Ascending aorta (tissue), 2 donors: ENCODE data around the gene FOXP1. TPM values are rescaled to one million over a fixed set of nuclear protein-coding genes. Genes with fewer than 3 reads are reported as not detected.

Source experiments
- DNase-seq, 2 donors: peaks; one replicate each; pipeline ENCODE4 v3.0.0-alpha.2; 2019; ENCODE audit warnings: low spot score in 2 of 2
- H3K27ac ChIP-seq, 2 donors: fragments of 200-600 bp; sonication (generic); one replicate each; pipeline ENCODE4 v1.5.1; 2016 to 2017; ENCODE audit warnings: mild to moderate bottlenecking in 1 of 2
- H3K27me3 ChIP-seq: fragments of 200-600 bp; sonication (generic); one replicate; pipeline ENCODE4 v1.5.1; 2017
- H3K36me3 ChIP-seq, 2 donors: fragments of 200-600 bp; sonication (generic); one replicate each; pipeline ENCODE4 v1.5.1; 2016
- H3K4me1 ChIP-seq, 2 donors: fragments of 200-600 bp; sonication (generic); one replicate each; pipeline ENCODE4 v1.5.1; 2016 to 2017; ENCODE audit warnings: mild to moderate bottlenecking in 1 of 2
- H3K4me3 ChIP-seq, 2 donors: fragments of 200-600 bp; sonication (generic); one replicate each; pipeline ENCODE4 v1.5.1; 2016 to 2017; ENCODE audit warnings: mild to moderate bottlenecking in 1 of 2
- H3K9me3 ChIP-seq, 2 donors: fragments of 200-600 bp; sonication (generic); one replicate each; pipeline ENCODE4 v1.5.1; 2016
- CTCF ChIP-seq, 3 experiments: fragments of 200-600 bp in 2 of 3; fragments of 450-650 bp in 1 of 3; sonication (generic) in 2 of 3; IDR thresholded peaks; one replicate each; pipeline ENCODE4 v1.5.1; 2016 to 2019; ENCODE audit warnings: antibody characterized with exemption in 3 of 3, mild to moderate bottlenecking in 1 of 3, moderate library complexity in 1 of 3
- intact Hi-C: fragments of 100-400 bp; cut with DNase I; formaldehyde crosslinking; loops from one replicate; pipeline ENCODE4 v1.15.1; 2023
- total RNA-seq: library from RNA; depleted of rRNA; stranded (reverse); fragments of >200 nt; gene quantifications from one replicate; pipeline ENCODE4 v1.1.0, GENCODE V29; 2016

FOXP1 gene
- total RNA-seq, 1 donor from 2014 or later: 171 TPM

- H3K4me3 ChIP-seq: no peak overlapping the region
- no peaks in the 10 kb centered on the region for H3K9me3 ChIP-seq
- H3K27ac ChIP-seq: no peak overlapping the region
- no peak for DNase-seq
- intact Hi-C loops: no loop called here
- H3K4me1 ChIP-seq: no peaks in the 10 kb centered on the region
- TF ChIP-seq CTCF (IDR thresholded peaks at IDR 0.05): no peak
- no peaks in the 10 kb centered on the region for H3K36me3 ChIP-seq
- no peaks in the 10 kb centered on the region for H3K27me3 ChIP-seq
These were observed 365.8 kb downstream of the FOXP1 start for GRCh38 chr3:71217640-71218222.

GRCh38 chr3:71215351-71215750 is 368.2 kb downstream of the FOXP1 start:
- Histone ChIP-seq H3K27ac (no peak overlapping the region), H3K27me3 (no peaks in the 10 kb centered on the region), H3K36me3 (no peaks in the 10 kb centered on the region), H3K4me3 (no peak overlapping the region), H3K9me3 (no peaks in the 10 kb centered on the region), H3K4me1 (peaks cover 0 to 11% of the 10 kb centered on the region in 2 donors)
- TF ChIP-seq CTCF (IDR thresholded peaks at IDR 0.05): no peak
- intact Hi-C loops: no loop called here
- DNase-seq: no peak

- Histone ChIP-seq H3K27me3 (no peaks in the 10 kb centered on the region), H3K4me1 (peaks cover 5 to 16% of the 10 kb centered on the region in 2 donors), H3K4me3 (no peak overlapping the region), H3K36me3 (no peaks in the 10 kb centered on the region), H3K9me3 (no peaks in the 10 kb centered on the region), H3K27ac (no peak overlapping the region)
- no peak for DNase-seq
- intact Hi-C loops: no loop called here
- TF ChIP-seq CTCF (IDR thresholded peaks at IDR 0.05): no peak
These were observed 368.7 kb downstream of the FOXP1 start for GRCh38 chr3:71214797-71215196.

GRCh38 chr3:71214016-71214415 is 369.5 kb downstream of the FOXP1 start:
- Histone ChIP-seq H3K4me1 (peaks cover 6 to 20% of the 10 kb centered on the region in 2 donors), H3K4me3 (no peak overlapping the region), H3K27ac (no peak overlapping the region), H3K36me3 (no peaks in the 10 kb centered on the region), H3K27me3 (no peaks in the 10 kb centered on the region), H3K9me3 (no peaks in the 10 kb centered on the region)
- intact Hi-C loops: no loop called here
- TF ChIP-seq CTCF (IDR thresholded peaks at IDR 0.05): no peak
- DNase-seq: no peak

GRCh38 chr3:71211083-71211482 is 372.4 kb downstream of the FOXP1 start:
- no peaks in the 10 kb centered on the region for H3K9me3 ChIP-seq
- H3K27me3 ChIP-seq: no peaks in the 10 kb centered on the region
- no peaks in the 10 kb centered on the region for H3K36me3 ChIP-seq
- TF ChIP-seq CTCF (IDR thresholded peaks at IDR 0.05): no peak
- no peak for DNase-seq
- intact Hi-C loops: no loop called here
- no peak overlapping the region for H3K4me3 ChIP-seq
- H3K27ac ChIP-seq: peak overlapping the region; percentile 70 to 84
- H3K4me1 ChIP-seq: peaks cover 12 to 39% of the 10 kb centered on the region in 2 donors
